Measurements from ENCODE around the gene PAPPA.

The PAPPA gene

GRCh38 chr9:116303886-116304538 is 150.4 kb downstream of the PAPPA start:
- intact Hi-C loops (cut with DNase I), result no loop called here
- no peak for DNase-seq

- intact Hi-C loops (cut with DNase I), result no loop called here
- DNase-seq, result no peak
Measured at GRCh38 chr9:116304761-116305160, 151.2 kb downstream of the PAPPA start.

DNA sequence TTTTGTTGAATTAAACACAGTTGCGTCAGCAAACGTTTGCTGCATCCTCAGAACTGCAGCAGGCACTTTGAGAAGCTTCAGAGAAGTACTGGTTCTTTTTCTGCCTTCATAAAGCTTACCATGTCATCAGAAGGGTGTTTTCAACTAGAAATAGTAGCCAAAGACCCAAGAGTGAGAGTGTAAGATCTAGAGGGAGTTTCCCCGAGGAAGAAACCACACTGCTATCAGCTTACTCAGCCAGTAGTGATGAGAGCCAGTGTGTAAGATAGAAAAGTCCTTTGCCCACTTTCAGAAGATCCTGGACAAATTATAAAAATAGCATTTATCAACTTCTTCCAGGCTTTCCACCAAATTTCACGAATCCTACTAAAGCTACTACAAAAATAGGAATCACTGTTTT is 154.5 kb downstream of the PAPPA start:
- intact Hi-C loops (cut with DNase I), result no loop called here
- no peak for DNase-seq

GRCh38 chr9:116309900-116310611 is 156.5 kb downstream of the PAPPA start:
- intact Hi-C loops (cut with DNase I), result no loop called here

GRCh38 chr9:116312221-116312620 is 158.6 kb downstream of the PAPPA start:
- DNase-seq, result no peak
- intact Hi-C loops (cut with DNase I), result no loop called here

More at GRCh38 chr9:116309900-116310611, 156.5 kb downstream of the PAPPA start:
- DNase-seq, result no peak

DNA sequence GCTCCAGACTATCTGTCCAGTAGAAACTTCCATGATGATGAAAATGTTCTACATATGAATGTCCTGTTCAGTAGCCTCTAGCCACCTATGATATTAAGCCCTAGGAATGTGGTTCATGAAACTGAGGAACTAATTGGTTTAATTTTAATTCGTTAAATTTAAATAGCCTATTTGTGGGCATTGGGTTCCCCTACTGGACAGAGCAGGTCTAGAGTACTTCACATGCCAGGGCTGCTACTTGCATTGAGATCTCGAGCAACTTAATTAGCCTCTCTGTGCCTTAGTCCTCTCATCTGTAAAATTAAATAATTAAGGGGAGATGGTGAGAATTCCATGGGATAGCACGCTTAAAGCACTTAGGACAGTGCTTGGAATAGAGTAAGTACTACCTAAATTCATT is 160.0 kb downstream of the PAPPA start:
- DNase-seq, result no peak
- intact Hi-C loops (cut with DNase I), result no loop called here

- intact Hi-C loops (cut with DNase I), result no loop called here
- no peak for DNase-seq
Measured at GRCh38 chr9:116316246-116316645, 162.7 kb downstream of the PAPPA start.

GRCh38 chr9:116317503-116317902 is 163.9 kb downstream of the PAPPA start:
- intact Hi-C loops (cut with DNase I), result no loop called here

DNA sequence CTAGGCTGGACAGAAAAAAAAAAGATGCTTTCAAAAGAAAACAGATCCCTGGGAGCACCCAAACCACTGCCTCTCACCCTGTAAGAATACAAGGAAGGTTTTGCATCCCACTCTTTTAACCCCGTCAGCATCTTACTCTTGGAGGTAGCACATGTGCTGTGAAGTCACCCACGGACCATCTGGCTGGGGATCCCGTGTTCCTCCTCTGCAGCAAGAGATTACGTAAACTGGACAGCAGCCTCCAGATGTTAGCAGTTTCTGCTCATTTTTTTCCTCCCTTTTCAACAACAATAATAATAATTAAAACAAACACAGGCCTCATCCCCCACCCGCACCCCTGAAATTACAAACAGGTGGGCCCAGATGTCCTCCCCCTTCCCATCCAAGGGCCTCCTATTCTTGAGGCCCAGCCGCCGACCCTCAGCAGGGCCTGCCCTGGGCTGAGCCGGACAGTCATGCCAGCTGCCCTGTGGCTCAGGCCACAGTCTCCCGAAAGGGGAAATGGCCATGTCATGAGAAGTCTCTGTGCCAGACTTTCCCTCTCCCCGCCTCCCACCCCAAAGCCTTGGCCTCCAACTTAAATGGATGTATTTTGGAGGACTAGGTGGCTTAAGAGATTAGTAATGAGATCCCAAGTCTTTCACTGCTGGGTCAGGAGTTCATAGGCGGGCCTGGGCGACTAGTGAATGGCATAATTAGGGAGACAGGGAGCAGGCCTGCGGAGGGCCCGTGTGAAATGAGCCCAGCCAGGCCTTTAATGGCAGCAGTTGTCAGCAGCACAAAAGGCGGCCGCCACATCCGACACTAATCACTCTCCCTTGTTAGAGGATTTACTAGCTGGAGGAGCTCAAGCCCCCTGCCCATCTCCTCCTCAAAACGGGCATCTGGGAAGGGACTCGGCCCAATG is 165.1 kb downstream of the PAPPA start:
- peak in 7 of 10 donors; percentile 41 to 91 (median 55) for DNase-seq
- intact Hi-C loops (cut with DNase I), result no loop called here

More at GRCh38 chr9:116317503-116317902, 163.9 kb downstream of the PAPPA start:
- no peak for DNase-seq

GRCh38 chr9:116319480-116319879 is 165.9 kb downstream of the PAPPA start:
- DNase-seq, result no peak
- intact Hi-C loops (cut with DNase I), result no loop called here

DNA sequence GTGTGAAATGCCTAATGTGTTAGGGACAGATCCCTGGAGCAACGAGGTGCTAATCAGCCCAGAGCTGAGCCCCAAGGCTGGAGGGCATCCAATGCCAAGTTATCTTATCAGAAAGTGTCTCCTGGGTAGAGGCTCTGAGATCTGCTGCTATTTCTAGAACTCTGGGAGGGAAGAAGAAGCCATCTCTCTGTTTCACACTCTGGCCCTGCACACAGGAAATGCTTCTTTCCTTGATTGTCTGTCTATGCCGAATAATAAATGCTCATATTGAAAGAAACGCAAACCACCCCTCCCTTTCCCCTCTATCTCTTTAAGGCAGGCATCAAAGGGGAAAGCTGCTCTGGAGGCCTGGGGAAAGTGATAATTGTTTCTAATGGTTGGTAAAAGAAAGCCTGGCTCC is 166.7 kb downstream of the PAPPA start:
- DNase-seq, result no peak
- intact Hi-C loops (cut with DNase I), result no loop called here

DNA sequence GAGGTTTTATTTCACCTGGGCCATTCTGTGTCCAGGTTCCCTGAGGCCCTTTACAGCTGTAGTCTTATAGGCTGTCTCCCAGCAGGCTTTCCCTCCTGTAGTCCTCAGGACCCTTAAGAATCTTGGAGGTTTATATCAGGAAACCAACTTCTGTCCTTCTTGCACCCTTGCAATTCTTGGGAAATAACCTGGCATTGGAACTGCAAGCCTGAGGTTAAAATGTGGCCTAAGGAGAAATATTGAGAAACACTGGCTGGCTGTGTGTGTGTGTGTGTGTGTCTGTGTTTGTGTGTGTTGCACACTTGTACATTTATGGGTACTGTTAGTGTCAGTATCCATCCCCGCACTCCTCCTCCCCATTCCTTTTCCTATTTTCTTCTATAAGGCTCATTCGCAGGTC is 168.9 kb downstream of the PAPPA start:
- no peak for DNase-seq
- intact Hi-C loops (cut with DNase I), result no loop called here

DNA sequence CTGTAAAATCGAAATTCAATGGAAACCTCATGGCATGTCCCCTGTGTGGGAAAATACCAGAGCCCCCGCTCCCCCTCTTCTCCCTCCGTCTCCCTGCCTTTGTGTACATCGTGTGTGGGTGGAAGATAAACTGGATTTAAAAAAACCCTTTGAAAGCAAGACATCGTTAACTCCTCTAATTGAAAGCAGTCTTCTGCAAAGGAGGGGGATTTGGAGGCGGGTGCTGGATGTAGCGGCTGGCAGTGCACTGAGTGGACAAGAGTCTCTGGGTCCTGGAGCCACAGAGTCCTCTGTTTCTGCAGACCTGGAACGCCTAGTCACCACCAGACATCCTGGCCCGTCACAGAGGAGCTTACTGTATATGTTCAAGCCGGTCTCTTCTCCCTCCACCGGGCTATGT is 169.4 kb downstream of the PAPPA start:
- DNase-seq, result no peak
- intact Hi-C loops (cut with DNase I), result no loop called here

DNA sequence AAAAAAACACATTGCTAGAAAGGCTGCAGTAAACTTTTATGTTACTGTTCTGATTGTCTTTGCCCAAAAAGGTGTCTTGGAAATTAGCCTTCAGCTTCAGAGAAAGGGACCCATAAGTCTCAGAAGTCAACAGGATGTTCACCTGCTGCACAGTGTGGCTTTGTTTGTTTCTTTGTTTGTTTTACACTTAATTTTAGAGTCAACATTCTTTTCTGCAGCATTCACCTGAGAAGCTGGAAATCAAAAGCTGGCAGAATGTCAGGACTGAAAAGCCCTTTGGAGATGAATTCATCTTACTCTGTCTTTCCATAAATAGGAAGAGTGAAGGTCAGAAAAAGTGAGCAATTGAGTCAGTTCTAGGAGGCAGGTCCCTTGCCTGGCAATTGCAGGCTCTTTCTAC is 170.0 kb downstream of the PAPPA start:
- intact Hi-C loops (cut with DNase I), result no loop called here

GRCh38 chr9:116325924-116326323 is 172.3 kb downstream of the PAPPA start:
- intact Hi-C loops (cut with DNase I), result no loop called here
- DNase-seq, result no peak

More for the DNA sequence above, 170.0 kb downstream of the PAPPA start:
- DNase-seq, result no peak

DNA sequence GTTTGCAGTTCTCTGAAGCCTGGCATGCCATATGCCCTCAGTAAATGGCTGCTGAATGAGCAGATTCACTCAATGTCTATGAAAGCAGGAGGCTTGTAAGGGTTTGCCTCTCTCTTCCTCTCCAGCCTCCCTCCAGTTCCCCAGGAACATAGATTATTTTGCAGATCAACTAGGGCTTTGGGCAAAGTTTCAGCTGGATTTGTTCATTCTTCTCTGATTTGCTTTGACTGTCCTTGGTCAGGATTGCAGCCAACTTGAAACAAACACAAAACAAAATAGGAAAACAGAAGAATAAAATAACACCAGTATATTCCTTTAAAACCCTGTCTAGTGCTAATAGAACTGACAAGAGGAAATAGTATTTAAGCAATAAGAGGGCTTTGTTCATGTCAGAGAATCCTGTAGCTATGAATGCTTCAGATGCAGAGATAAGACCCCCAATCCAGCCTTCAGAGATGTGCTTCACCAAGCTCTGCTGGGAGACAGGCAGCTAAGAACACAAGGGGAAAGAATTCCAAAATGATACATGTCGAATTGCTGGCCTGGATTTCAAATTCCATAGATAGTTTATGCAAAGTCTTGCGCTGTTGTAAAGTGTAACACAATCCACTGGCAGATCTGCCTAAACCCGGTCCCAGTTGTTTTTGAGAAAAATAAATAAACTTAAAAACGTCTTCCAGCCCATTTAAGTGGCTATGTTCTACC is 174.3 kb downstream of the PAPPA start:
- intact Hi-C loops (cut with DNase I), result no loop called here
- DNase-seq, result no peak

- DNase-seq, result no peak
- intact Hi-C loops (cut with DNase I), result no loop called here
Measured at GRCh38 chr9:116329470-116329869, 175.9 kb downstream of the PAPPA start.

DNA sequence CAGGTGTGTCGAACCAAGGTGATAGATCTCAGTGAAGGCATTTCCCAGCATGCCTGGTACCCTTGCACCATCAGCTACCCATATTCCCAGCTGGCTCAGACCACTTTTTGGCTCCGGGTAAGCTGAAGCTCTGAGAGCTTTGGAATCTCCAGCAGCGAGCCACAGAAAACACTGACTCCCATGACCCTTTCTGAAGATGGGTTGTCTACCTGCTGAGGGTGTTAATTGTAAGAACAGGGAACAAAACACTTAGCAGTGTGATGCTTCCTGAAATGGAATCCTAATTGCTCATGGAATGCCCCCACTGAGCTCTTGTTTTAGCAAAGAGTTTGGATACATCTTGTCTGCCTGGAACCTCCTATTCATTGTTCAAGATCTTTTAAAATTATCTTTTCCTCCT is 177.7 kb downstream of the PAPPA start:
- intact Hi-C loops (cut with DNase I), result no loop called here

DNA sequence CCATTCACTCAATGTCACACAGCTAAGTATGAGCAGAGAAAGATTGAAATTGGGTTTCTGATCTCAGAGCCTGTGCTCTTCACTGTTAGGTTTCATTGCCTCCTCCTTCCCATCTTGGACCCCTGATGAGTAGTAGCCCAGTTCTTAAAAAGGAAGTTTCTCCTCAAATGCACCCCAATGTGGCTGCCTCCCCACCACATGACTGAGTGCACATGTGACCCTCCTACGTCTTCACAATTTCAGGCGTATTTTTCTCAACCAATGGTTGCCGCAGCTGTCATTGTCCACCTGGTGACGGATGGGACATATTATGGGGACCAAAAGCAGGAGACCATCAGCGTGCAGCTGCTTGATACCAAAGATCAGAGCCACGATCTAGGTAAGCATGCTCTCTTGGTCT is 178.5 kb downstream of the PAPPA start:
- intact Hi-C loops (cut with DNase I), result no loop called here
- DNase-seq, result no peak

More for the DNA sequence above, 177.7 kb downstream of the PAPPA start:
- no peak for DNase-seq

DNA sequence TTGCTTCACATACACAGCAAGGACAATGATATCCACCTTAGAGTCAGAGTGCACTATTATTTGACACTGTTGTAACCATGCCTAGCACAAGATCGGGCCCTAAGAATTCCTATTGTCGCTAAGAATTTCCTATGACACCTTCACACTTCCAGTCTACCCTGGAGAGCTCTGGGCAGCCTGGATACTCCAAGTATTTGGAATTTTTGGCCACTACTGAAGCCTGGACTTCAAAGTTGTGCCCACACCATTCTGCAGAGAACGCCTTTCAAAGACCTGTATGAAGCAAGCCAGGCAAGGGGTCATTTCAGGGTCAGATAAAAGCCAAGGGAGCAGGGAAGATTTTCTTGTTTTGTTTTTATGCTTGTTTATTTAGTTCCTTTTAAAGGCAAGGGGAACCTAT is 179.7 kb downstream of the PAPPA start:
- intact Hi-C loops (cut with DNase I), result no loop called here
- no peak for DNase-seq

Data from posterior cingulate gyrus (tissue), 11 donors.